Breast epithelium (tissue), 4 donors: ENCODE measurements around the gene TYMP. TPM values are rescaled to one million over a fixed set of nuclear protein-coding genes. Genes with fewer than 3 reads are reported as not detected.

ENCODE experiments used
- DNase-seq, 2 donors: peaks; one replicate each; pipeline ENCODE4 v3.0.0-alpha.2; 2019; ENCODE audit warnings: low spot score in 2 of 2
- H3K27ac ChIP-seq, 2 donors: fragments of 200-600 bp; sonication (generic) in 1 of 2; one replicate each; pipeline ENCODE4 v1.5.1; 2016 to 2019; ENCODE audit warnings: mild to moderate bottlenecking in 1 of 2
- H3K27me3 ChIP-seq, 2 donors: fragments of 200-600 bp; sonication (generic) in 1 of 2; one replicate each; pipeline versions ENCODE4 v1.5.1 to v1.6.0; 2017 to 2019; ENCODE audit warnings: control low read depth in 1 of 2, mild to moderate bottlenecking in 1 of 2
- H3K36me3 ChIP-seq: fragments of 200-600 bp; one replicate; pipeline ENCODE4 v1.5.1; 2019
- H3K4me1 ChIP-seq, 2 donors: fragments of 200-600 bp; sonication (generic); one replicate each; pipeline ENCODE4 v1.5.1; 2016 to 2019; ENCODE audit warnings: control low read depth in 1 of 2
- H3K4me3 ChIP-seq, 3 donors: fragments of 200-600 bp; sonication (generic); 1 replicate in 2 of 3; 2 replicates in 1 of 3; pipeline ENCODE4 v1.5.1; 2016 to 2019; ENCODE audit warnings: mild to moderate bottlenecking in 3 of 3, moderate library complexity in 2 of 3
- H3K9me3 ChIP-seq, 2 donors: fragments of 200-600 bp; sonication (generic) in 1 of 2; one replicate each; pipeline ENCODE4 v1.5.1; 2016 to 2019; ENCODE audit warnings: control low read depth in 1 of 2
- POLR2A ChIP-seq: fragments of 450-650 bp; IDR thresholded peaks from one replicate; pipeline ENCODE4 v1.6.1; 2016; ENCODE audit warnings: antibody characterized with exemption, mild to moderate bottlenecking, moderate library complexity
- POLR2AphosphoS5 ChIP-seq, 3 donors: sonication (generic); formaldehyde crosslinking; IDR thresholded peaks; one replicate each; pipeline ENCODE4 v1.6.1; 2017; ENCODE audit warnings: antibody characterized with exemption in 3 of 3
- intact Hi-C: fragments of 100-400 bp; cut with DNase I; formaldehyde crosslinking; loops from one replicate; pipeline ENCODE4 v1.15.1; 2023; ENCODE audit warnings: low total_unique reads
- total RNA-seq, 3 donors: library from RNA; depleted of rRNA; stranded (reverse); fragments of >200 nt; gene quantifications; one replicate each; pipeline ENCODE4 v1.1.0, GENCODE V29; 2016
- TF ChIP-seq, protein P1 (sequence below), 3 donors: fragments of 450-650 bp; IDR thresholded peaks; one replicate each; pipeline ENCODE4 v1.5.1; 2016 to 2017; ENCODE audit warnings: antibody characterized with exemption in 3 of 3, mild to moderate bottlenecking in 3 of 3, moderate library complexity in 3 of 3

TYMP gene
- total RNA-seq, 3 donors from 2014 or later: 44.6 to 115 (median 82.9) TPM

DNA sequence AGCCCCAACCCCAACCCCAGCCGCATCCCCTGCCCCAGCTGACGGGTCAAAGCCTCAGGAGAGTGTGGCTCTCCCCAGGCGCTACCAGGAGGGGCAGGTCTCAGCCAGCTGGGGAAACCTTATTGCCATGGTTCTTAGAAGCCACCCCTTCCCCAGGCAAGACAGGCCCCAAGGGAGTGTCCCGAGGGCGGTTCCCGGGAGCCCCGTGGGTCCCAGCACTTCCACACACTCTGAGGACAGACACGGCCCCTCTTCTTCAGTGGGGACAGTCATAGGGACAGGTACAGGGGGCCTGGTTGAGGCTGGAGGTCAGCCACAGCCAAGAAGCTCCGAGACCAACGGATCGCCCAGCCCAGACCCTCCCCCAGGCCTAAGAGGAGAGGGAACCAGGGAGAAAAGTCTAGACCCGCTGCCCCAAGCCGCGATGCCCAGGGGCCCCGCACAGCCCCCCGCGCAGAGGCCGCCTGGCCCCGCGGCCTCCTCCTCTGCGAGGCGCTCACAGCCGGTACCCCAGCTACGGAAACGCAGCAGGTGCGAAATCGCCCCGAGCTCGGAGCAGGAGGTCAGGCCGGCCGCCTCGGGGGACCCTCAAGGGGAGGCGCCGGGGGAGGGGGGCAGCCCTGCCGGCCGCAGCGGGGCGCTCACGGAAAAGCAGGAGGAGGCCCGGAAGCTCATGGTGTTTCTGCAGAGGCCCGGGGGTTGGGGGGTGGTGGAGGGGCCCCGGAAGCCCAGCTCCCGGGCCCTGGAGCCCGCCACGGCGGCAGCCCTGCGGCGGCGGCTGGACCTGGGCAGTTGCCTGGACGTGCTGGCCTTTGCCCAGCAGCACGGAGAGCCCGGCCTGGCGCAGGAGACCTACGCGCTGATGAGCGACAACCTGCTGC is 18.5 kb upstream of the TYMP start:
- Histone ChIP-seq H3K27ac (no peak overlapping the region), H3K4me3 (peak overlapping the region; percentile 21 to 39 (median 27)), H3K9me3 (no peaks in the 10 kb centered on the region), H3K4me1 (peaks cover 6 to 18% of the 10 kb centered on the region in 2 donors), H3K36me3 (no peaks in the 10 kb centered on the region), H3K27me3 (peaks cover 3 to 8% of the 10 kb centered on the region in 2 donors)
- TF ChIP-seq POLR2A: no peak
- DNase-seq: no peak
- intact Hi-C loops: no loop called here

DNA sequence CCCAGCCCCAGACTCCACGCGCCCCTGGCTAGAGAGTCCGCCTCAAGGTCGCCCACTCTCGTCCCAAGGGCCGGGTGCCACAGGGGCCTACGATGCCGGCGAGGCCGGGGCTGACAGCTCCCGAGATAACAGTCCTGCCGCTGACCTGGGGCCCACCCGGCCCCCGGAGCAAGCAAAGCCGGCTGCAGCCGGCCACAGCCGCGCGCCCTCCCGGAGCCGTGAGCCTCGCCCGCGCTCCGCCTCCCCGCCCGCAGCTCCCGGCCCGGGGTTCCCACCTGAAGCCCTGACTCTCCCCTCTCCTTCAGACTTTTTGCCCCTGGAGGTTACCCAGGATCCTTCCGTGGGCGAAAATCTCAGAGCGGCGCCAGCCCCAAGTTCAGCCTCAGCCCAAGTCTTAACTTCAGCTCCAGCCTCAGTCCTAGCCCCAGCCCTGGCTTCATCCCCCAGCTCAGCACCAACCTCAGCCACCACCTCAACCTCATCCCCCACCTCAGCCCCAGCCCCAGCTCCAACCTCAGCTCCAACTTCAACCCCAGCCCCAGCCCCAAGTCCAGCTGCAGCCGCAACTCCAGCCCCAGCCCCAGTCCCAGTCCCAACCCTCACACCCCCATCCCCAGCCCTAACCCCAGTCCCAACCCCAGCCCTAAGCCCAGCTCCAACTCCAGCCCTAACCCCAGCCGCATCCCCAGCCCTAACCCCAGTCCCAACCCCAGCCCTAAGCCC is 17.6 kb upstream of the TYMP start:
- no peak overlapping the region for H3K27ac ChIP-seq
- no peak for DNase-seq
- H3K27me3 ChIP-seq: peaks cover 3 to 8% of the 10 kb centered on the region in 2 donors
- H3K4me1 ChIP-seq: peaks cover 6 to 18% of the 10 kb centered on the region in 2 donors
- no peaks in the 10 kb centered on the region for H3K9me3 ChIP-seq
- H3K36me3 ChIP-seq: no peaks in the 10 kb centered on the region
- TF ChIP-seq POLR2A: no peak
- TF ChIP-seq, protein P1, sequence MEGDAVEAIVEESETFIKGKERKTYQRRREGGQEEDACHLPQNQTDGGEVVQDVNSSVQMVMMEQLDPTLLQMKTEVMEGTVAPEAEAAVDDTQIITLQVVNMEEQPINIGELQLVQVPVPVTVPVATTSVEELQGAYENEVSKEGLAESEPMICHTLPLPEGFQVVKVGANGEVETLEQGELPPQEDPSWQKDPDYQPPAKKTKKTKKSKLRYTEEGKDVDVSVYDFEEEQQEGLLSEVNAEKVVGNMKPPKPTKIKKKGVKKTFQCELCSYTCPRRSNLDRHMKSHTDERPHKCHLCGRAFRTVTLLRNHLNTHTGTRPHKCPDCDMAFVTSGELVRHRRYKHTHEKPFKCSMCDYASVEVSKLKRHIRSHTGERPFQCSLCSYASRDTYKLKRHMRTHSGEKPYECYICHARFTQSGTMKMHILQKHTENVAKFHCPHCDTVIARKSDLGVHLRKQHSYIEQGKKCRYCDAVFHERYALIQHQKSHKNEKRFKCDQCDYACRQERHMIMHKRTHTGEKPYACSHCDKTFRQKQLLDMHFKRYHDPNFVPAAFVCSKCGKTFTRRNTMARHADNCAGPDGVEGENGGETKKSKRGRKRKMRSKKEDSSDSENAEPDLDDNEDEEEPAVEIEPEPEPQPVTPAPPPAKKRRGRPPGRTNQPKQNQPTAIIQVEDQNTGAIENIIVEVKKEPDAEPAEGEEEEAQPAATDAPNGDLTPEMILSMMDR (IDR thresholded peaks at IDR 0.05): no peak
- no peak for TF ChIP-seq POLR2AphosphoS5 (IDR thresholded peaks at IDR 0.05)
- H3K4me3 ChIP-seq: peak overlapping the region in 2 of 3 donors; percentile 36 to 53
- intact Hi-C loops: no loop called here

DNA sequence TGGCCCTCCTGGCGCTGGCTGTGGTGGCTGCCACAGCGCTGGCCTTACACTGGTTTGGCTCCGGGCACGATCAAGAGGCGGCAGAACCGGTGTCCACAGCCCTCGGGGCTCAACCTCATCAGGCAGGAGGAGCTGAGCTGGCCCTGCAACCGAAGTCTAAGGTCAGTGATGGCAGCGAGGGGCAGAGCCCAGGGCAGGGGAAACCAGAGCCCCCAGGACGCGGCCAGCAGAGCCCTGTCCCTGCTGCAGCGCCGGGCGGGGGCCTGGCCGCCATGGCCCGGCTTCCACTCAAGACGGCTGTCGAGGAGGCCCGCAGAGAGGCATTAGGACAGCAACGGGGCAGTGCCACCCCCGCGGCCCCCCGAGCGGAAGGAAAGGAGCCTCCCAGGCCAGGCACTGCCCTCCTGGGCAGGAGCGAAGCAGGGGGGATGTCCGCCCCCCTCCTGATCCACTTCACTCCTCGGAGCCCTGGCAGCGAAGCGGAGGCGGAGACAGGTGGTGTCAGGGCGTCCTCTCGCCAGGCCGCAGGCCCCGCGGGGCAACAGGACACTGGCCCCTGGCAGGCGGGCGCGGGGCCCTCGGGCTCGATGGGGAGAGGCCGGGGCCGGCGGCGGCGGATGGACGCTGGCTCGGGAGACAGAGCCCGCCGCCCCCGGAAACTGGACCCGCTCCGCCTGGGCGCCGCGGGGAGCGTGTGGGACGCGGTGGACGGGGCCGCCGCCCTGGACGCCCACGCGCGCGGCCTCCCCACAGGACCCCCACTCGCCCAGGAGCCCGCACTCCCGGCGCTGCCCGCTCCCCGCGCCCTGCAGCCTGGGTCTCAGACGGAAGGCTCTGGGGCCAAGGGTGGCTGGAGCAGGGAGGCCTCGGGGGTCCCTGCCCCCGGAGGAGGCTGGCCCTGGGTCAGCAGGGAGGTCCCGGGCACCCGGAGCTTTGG is 16.8 kb upstream of the TYMP start:
- TF ChIP-seq, protein P1 (IDR thresholded peaks at IDR 0.05): no peak
- TF ChIP-seq POLR2A (no peak), POLR2AphosphoS5 (IDR thresholded peaks at IDR 0.05) (no peak)
- no peak for DNase-seq
- Histone ChIP-seq H3K4me3 (peak overlapping the region in 2 of 3 donors; percentile 36 to 53), H3K27ac (peak overlapping the region in 1 of 2 donors; percentile 88), H3K9me3 (no peaks in the 10 kb centered on the region), H3K36me3 (no peaks in the 10 kb centered on the region), H3K4me1 (peaks cover 6 to 18% of the 10 kb centered on the region in 2 donors), H3K27me3 (peaks cover 3 to 8% of the 10 kb centered on the region in 2 donors)
- intact Hi-C loops: no loop called here

DNA sequence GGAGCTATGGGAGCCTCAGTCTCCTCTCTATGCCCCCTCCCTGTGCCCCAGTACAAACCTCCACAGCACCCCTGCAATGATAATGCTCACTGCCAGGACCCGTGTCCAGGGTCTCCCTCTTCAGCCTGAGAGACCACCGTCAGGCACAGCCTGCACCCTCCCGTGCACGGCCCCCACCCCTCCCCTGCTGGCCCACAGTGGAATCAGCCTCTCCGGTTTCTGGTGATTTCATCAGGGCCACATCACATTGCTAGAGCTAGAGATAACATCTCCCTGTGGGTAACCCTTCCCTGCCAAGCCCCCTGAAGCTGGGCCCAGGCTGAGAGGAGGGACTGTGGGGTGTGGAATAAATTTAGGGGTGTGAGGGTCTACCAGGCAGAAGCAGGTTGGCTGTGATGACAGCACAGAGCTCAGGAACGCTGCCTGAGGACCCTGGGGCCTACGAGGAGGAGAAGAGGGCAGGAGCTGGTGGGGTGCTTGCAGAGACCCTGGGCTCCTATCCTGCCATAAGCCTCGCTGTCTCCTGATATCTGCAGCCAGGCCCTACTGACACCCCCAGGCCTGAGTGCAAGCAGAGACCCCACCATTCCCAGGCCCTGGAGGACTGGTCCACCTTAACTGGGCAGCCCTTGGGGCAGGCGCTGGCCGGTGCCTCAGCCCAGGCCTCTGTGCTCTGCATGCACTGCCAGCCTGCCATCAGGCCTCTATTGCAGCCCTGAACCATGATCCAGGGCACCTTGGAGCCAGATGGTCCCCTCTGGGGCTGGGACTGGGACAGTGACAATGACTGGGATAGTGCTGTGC is 15.9 kb upstream of the TYMP start, which contains the start of gene KLHDC7B:
Gene KLHDC7B, plus strand, starts transcription at position 378 of the 804 bp plus-strand sequence. Its CDS starts 345 bp downstream, at position 723.
- Histone ChIP-seq H3K27me3 (peaks cover 3 to 8% of the 10 kb centered on the region in 2 donors), H3K9me3 (no peaks in the 10 kb centered on the region), H3K36me3 (no peaks in the 10 kb centered on the region), H3K4me1 (peaks cover 6 to 18% of the 10 kb centered on the region in 2 donors), H3K4me3 (peak within 1 kb of the TSS in 2 of 3 donors; percentile 36 to 64), H3K27ac (peak within 1 kb of the TSS; percentile 65 to 88)
- intact Hi-C loops: no loop called here
- no peak for TF ChIP-seq POLR2A
- TF ChIP-seq, protein P1 (IDR thresholded peaks at IDR 0.05): peak in 1 of 3 donors; percentile 20
- no peak for DNase-seq
